GM19324 (cell line): ENCODE data around the gene TFAP2B.

Experiments used
- ATAC-seq: cut with Tn5 transposase; IDR thresholded peaks from one replicate; pipeline ENCODE4 v1.9.1; 2021; ENCODE audit warnings: mild to moderate bottlenecking, moderate library complexity; ENCODE audit not compliant: unreplicated experiment, low FRiP score

The TFAP2B gene

DNA sequence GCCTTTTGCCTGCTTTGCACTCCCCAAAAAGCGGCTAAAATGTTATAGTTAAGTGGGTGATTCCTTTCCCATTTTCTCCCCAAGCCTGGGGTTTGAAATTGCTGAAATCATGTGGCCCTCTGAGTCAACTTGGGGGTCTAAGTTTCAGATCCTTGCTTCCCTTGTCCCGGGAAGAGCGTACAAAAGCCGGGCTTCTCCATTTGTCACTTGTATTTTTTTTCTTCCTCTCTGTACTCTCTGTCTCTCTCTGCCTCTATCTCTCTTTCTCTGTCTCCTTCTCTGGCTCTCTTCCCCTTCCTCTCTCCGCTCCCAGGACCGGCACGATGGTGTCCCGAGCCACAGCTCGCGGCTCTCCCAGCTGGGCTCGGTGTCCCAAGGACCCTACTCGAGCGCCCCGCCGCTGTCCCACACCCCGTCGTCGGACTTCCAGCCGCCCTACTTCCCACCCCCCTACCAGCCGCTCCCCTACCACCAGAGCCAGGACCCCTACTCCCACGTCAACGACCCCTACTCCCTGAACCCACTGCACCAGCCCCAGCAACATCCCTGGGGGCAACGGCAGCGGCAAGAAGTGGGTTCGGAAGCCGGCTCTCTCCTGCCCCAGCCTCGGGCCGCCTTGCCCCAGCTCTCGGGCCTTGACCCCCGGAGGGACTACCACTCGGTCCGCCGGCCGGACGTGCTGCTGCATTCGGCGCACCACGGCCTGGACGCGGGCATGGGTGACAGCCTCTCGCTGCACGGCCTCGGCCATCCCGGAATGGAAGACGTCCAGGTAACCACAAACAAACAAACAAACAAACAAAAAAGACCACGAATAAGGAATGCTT is 4.6 kb downstream of the TFAP2B start:
- no peak for ATAC-seq

DNA sequence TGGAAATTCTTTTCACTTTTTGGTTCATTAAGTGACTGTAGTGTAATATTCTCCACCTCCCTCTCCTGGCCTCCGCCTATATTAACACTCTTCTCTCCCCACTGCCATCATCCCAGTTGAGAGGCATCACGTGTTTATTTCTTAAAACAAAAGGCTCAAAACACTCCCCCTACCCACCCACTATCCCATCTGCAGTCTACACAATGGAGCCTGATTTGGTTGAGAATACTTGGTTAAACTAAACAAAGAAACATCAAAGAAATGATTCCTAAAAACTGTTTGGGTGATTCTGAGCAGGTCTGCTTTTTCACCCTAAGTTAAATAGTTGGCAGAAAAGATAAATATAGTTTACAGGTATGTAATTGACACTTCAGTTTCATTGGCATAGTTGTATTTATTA is 5.9 kb downstream of the TFAP2B start:
- ATAC-seq, result no peak

DNA sequence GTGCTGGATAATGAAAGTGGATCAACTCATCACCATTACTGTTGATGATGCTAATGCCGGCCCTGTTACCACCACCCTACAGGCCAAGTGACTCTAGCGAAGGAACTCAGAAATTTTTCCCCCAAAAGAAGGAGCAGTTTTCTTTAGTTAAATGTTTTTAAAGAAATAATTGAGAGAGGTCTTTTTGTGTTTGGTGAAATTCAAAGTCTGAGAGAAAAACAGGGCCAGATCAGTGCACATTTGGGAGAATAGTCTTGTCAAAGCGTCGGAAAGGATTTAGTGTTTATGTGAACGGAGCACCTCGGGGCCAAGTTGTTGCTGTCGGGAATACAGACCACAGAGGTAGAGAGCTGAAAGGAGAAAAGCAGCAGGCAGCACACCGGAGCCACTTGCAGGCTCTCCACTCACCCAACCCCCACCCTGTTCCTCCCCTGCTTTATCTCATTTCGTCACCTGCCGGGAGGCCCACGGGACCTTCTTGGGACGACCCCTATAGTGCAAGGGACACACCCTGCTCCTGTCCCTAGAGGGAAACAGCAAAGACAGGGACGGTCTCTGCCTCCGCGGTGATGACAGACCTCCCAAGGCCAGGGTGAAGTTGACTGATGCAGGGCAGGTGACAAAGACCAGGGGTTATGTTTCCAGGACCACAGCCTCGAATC is 6.8 kb downstream of the TFAP2B start:
- ATAC-seq, result no peak

DNA sequence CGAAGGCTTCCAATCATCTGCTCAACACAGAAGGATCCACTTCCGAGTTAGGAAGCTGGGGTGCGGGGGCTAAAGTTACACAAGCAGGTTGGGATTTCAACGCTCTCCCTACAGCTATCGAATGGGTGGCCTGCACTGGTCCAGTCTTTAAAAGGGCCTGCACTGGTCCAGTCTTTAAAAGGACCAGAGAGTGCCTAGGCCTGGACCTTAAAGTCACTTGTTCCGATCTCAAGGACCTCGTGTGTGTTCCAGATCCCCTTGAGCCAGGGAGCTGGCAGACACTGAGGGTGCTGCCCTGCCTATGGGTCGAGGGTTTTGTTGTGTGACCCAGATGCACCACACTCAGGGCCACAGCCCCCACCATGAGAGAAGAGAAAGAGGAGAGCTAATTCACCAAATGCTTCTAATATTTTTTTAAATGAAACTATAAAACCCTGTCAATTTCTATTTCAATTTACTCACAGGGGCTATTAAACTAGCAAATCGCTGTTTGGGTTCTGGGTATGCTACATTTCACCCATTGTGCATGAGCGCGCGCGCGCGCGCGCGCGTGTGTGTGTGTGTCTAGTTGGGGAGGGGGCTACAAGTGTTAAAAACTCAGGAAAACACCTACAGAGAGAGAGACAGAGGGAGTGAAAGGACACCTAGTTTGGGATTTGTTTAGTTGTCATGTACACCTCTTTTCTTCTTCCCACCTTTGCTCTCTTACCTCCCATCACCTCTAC is 7.5 kb downstream of the TFAP2B start:
- ATAC-seq, result no peak

DNA sequence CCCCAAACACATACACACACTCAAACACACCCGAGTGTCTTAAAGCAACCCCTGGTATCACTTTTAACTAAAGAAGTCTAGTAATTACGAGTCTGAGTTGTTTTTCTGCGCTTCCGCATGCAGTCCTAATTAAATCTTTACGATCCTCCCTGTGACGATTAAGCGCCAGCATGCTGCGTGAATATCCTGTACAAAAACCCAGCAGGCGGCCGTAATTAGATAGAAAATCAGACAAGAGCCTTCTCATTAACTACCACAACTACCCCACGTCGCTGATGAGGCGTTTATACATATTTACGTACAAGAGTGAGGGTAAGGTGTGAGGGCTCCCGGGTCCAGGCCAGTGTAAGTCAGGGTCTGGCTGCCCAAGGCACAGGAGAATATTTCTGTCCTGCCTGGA is 8.1 kb downstream of the TFAP2B start:
- no peak for ATAC-seq

DNA sequence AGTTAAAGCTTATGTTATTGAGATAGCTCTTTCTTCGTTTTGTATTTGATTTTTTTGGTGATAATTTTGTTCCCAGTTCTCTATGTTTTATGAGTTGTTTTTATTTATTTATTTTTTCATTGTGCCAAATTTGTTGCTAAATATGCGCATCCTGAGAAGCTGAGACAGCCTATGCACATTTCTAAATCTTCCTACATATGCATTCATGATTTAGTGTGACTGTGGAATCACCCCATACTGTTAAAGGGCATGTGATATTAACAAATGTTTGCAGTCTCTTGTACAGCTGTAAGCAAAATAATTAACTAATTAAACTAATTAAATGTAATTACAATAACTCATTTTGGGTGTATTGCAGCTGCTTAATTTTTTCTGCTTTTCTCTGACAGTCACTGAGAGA is 10.4 kb downstream of the TFAP2B start:
- no peak for ATAC-seq

DNA sequence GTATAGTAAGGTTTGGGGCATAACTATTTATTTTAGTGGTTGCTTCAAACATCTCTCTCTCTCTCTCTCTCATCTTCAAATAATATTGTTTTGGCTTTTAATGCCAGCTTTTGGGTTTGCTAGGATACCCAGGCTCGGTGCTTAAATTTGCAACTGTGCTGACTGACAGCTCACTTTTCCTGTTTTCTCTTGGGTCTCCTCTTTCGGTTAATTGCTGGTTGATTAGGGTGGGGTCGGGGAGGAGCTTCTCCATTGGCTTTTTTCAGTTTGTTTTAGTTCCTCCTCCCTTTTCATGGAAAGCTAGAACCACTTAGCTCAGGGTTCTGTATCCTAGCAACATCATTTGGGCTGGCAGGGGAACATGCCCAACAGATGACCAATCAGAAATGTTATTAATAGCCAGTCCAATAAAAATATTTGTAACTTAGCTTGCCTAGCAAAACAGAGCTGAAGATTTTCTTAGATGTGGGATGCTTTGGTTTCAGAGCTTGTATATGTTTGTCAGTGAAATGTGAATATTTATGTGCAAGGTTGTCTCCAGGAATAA is 11.3 kb downstream of the TFAP2B start:
- ATAC-seq, result no peak

DNA sequence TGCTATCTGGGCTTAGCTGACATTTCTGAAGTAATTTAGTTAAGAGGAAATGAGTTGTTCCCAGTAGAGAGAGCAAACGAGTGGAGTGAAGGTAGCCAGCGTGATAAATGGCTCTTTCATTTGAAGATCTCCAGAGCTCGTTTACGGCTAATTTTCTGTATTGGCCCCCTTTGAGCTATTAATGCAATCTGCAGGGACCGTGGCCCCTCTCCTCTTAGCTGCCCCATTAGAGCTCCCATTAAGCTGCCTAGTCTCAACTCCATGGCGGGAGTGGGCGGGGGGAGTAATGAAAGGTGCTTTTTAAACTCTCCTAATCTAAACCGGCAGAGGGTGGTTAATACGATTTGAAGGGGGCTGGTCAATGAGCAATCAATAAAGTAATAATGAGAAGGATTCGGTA is 12.5 kb downstream of the TFAP2B start:
- ATAC-seq, result no peak

DNA sequence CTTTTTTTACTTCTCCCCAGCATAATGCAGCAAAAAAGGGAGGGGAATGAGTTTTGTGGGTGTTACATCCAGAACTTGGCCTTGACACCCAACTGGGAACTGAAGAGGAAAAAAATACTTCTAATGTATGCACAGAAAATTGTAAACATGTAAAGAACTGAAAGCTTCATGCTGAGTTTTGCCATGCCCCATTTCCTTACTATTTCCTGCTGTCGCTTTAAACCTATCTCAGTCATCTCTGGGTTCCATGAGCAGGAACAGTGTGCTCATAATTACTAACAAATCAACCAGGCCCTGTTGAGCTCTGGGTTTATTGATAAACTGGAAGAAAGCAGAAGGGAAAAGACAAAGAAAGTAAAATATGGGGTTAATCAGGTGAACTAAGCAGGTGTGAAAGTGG is 14.2 kb downstream of the TFAP2B start:
- no peak for ATAC-seq

DNA sequence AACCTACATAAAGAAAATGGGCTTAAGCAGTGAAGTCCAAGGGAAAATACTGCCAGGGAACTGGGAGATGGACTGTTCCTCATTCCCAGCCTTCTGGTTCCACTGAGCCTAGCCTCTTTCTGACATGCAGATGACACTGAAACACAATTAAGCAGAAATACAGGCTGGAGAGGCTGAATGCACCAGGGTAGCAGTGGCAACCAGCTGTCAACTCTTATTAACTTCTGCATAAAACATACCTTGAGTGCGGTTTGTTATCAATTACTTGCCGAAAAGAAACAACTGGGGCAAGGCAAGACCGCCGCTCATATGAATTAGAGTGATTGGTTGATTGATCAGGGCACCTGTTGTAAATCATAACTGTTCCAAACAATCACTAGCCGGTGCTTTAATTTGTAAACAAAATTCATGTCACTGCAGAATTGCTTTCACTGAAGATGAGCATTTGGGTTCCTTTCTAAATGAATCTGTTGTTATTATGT is 16.3 kb downstream of the TFAP2B start:
- ATAC-seq, result no peak

DNA sequence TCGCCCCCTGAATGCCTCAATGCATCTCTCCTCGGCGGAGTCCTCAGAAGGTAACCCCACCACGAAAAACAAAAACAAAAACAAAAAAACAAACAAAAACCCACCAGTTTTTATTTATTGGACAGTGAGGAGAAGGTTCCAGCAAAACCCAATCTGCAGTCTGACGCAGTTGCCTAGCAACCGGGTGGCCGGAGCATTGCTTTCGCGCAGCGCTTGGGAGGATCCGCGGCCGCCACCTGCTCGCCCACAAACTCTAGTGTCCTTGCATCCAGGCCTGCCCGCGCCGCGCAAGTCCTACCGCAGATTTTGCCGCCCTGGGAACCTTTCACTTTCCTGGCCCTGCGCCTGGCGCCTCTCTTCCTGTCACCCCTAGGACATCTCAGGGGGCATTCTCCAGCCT is 17.6 kb downstream of the TFAP2B start:
- no peak for ATAC-seq

DNA sequence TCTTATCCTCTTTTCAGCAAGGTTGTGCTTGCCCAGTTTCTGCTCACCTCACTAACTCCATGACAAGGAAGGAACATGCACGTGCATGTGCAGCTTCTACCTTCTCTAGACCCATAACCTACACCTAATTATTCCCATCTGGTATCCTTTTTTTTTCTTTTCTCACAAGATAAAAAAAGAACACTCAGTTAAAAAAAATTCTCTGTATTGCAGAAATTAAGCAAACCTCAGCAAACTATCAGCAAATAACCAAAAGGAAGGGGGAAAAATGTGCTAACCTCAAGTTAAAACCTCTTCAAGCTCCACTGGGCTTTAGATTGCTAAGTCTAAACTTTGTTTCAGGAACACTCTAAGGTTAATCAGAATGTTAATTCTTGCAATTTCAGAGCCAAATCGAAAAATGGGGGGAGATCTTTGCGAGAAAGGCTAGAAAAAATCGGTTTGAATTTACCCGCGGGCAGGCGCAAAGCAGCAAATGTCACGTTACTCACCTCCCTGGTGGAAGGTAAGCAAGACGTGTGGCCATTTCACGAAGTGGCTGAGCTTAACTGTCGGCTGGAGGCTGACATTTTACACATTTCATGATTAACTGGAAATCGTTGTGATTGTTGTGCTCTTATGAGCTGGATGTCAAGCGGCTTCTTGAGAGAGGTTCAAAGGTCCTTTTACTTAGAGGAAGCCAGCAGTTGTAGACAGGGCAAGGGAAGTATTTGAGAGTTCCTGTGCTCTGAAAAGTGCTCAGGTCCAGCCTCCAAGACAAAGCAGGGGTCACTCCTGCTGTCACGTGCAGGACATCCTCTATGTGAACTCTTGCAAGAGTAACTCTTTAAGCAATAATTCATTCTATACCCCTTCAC is 19.1 kb downstream of the TFAP2B start:
- ATAC-seq, result peak; percentile 43

DNA sequence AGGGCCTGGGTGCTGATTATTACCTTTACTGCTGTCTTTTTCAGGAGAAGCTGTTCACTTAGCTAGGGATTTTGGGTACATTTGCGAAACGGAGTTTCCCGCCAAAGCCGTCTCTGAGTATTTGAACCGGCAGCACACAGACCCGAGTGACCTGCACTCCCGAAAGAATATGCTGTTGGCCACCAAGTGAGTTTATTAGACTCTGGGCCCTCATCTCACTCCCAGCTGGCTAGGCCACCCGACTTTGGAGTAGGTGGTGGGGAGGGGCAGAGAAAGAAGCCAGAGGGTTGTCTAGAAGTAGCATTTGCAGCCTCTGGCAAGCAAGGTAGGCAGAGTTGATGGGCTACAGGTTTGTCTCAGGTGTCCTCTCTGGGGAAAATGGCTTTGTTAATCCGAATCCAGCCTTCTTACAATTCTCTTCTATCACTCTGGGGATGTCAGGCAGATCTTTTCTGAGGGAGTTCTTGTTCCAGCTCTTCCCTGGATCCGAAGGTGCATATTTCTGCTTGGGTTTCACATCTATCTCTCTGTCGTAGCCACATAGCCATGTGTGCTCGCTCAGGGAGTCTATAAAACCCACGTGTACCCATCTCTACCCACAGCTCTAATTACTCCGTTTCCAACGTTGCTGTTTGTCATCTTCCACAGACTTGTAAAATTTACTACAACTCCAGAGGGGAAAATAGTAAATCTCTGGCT is 21.6 kb downstream of the TFAP2B start:
- no peak for ATAC-seq

DNA sequence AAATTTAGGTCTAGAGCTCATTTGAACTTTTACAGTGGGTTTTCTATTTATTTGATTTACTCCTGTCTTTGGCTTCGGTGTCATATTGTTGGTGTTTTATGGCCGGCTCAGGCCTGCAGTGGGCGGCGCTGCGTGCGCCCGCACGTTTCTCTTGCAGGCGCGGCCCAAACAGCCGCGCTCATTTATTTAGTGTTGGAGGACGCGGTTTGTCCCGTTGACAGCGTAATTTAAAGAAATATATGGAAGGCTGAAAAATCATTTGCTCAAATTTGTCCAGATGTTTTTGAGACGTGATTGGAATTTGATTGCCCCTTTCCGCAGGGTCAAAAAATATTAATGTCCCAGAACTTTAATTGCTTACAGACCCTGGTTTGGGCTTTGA is 22.1 kb downstream of the TFAP2B start:
- ATAC-seq, result no peak

DNA sequence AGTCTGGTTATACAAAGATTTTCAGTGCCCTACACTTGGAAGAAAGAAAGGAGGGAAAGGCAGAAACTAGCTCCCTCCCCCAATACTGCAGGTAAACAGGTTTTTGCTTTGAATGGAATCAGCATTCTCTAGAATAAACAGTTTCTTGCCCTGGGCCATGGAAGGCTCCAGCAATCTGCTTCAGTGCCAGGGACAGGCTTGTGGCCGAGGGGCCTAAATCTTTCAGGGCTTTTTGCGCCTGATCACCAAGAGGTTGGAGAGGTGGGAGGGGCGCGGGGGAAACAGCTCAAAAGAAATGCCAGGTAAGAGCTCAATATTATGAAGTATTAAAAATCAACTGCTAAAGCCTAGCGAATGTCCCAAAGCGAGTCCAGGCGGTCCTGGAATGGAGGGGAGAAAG is 23.8 kb downstream of the TFAP2B start:
- no peak for ATAC-seq

DNA sequence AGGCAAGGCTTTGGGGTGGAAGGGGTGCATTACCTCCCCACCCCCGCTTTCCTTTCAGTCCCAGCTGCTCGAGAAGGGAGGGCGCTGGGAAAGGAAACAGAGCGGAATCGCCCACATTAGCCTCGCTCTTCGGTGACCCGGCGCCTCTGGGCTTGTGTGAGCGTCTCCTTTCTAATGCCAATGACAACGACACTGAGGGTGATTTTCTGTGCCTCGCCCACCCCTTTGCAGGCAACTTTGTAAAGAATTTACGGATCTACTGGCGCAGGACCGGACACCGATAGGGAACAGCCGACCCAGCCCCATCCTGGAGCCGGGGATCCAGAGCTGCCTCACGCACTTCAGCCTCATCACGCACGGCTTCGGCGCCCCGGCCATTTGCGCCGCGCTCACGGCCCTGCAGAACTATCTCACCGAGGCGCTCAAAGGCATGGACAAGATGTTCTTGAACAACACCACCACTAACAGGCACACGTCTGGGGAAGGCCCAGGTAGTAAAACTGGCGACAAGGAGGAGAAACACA is 24.3 kb downstream of the TFAP2B start:
- no peak for ATAC-seq

DNA sequence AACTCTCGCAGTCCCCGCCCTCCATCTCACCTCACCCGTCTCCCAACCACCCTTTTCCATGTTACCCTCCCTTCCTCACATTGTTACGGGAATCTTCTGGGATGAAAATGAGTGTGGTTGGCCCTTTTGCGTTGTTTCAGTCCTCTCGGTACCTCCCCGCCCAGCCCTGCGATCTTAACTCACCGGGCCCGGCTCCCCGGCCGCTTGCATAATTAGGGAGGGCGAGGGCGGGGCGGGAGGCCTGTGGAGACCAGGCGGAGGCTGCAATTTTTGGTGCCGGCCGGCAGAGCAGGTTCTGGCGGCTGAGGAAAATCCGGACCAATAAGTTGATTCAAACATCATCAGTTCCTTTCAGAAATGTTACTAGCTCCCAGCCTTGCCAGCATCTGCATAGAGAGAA is 25.2 kb downstream of the TFAP2B start:
- no peak for ATAC-seq

DNA sequence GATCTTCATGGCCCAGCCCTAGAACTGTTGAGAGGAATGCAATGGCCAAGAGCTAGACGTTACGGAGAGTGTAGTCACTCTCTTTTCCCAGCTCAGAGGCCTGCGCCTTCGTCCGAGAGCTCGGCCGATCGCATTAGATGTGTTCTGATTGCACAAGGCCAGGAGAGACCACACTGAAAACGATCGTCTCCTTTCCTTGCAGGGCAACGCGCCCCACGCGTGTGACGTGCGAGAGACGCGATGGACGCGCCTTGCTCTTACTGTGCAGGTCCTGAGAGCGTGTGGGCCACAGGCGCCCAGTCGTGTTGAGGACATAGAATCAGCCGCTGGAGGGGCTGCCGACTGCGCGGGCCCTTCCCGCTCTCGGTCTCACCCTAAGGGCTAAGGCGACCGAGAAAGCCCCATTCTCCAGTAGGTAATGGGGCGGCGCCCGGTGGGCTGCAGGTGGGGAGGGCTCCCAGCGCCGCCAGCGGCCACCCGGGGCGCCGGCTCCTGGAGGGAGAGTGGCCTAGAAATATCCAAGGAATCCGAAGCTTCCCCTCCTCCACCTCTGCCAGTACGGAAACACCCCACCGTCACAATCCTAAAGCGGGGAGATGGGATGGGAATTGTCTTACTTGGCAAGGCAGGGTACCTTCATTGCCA is 26.9 kb downstream of the TFAP2B start:
- ATAC-seq, result no peak
